H4 (cell line): ENCODE results near the gene RBMS2. TPM values are rescaled to one million over a fixed set of nuclear protein-coding genes. Genes with fewer than 3 reads are reported as not detected.
A peak's percentile ranks its signal among the peaks of the same experiment; 100 is the strongest.

Experiments
- DNase-seq: peaks from one replicate; pipeline ENCODE4 v3.0.0-alpha.2; 2015; ENCODE audit warnings: low spot score
- total RNA-seq: library from RNA; depleted of rRNA; stranded (reverse); fragments of >200 nt; shearing (Covaris generic); gene quantifications from 2 replicates; pipeline ENCODE4 v1.2.3, GENCODE V29; 2014

The RBMS2 gene
- total RNA-seq, 1 experiment from 2014 or later, result 11.6 TPM

DNA sequence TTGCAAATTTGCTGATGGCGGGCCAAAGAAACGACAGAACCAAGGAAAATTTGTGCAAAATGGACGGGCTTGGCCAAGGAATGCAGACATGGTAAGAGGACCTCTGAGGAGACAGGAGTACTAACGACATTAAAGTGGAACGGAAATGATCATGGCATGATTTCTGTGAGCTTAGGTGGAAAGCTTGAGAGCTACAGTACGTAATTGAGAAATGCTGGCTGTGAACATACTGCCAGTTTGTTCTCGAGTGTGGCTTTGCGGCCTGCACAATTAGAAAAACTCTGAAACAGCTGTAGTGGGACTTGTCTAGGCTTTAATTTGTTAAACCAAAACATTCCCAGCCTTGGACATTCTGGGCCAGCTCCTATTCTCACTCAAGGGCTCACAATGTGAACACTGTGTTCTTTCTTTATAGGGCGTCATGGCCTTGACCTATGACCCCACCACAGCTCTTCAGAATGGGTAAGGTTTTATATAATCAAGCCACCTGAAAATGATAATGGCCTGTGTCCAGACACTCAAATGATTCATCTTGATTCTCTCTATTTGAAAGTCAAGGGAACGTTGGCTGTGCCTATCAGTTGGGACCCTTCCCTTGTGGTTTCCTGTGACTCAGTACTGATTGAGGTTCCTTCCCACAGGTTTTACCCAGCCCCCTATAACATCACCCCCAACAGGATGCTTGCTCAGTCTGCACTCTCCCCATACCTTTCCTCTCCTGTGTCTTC is 60.0 kb downstream of the RBMS2 start:
- no peak for DNase-seq

DNA sequence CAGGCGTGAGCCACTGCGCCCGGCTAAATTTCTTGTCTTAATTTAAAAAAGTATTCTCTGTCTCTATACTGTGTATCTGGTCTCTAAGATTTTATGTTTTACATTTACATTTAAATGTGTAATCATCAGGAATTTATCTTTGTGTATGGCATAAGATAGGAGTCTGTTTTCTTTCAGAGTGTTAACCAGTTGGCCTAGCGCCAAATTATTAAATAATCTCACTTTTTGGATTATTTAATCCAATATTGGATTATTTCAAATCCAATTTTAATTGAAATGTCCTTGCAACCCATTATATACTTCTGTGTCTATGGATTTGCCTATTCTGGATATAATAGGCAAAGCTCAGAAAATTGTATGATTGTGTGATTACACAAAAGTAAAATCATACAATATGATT is 63.5 kb downstream of the RBMS2 start:
- no peak for DNase-seq

DNA sequence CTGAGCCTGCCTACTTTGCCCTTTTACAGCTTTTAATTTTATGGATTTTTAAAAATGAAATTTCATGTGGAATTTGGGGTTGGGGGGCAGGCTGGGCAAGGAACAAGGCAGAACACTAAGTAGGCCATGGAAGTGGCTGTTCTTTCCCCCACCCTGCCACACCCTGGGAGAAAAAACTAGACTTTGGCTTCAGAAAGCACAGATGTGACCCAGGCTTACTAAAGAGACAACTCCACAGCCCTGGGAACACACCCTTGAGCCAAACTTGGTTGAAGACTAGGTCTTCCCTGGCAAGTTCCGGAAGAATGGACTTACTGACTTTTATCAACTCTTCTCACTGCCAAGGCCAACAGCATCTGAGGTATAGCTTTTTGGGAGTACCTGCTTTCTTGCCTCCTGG is 68.2 kb downstream of the RBMS2 start:
- no peak for DNase-seq

DNA sequence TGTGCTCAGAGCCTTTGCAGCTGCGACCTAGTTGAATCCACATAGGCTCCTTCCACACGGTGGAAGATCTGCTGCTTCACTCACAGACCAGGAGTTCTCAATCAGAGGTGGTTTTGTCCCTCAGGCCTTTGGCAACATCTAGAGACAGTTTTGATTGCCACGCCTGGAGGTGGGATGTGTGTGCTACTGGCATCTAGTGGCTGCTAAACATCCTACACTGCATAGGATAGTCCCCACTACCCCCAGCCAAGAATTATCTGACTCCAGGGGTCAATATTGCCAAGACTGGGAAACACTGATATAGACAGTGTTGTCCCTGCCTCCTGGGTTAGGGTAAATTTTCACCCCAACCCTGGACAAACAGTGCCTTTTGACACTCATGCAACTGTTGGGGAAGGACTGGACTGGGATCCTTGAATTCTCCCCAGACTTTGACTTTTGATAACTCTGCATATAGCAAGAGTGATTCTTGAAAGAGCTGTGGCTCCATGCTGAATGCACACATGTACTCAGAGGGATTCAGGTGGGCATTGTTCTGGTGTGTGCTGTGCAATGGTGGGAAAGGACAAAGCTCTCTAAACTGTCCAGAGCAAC is 68.7 kb downstream of the RBMS2 start:
- no peak for DNase-seq

DNA sequence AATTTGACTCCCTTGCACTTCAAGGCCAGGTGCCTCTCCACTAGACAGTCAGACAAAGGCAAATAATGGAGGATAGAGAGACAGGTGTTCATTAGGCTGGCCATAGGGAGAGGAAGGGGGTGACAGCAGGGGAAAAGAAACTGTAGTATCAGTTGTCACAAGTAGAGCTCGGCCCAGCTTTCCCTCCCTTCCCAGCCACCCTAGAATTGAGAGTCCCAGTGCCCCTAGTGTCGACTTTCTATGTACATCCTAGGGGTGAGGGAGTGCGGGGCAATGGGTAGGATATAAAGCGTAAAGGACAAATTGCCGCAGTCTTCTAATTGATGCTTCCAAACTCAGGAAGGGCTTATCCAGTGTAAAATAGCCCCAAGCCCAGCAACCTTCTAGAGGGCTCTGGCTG is 69.5 kb downstream of the RBMS2 start:
- no peak for DNase-seq

DNA sequence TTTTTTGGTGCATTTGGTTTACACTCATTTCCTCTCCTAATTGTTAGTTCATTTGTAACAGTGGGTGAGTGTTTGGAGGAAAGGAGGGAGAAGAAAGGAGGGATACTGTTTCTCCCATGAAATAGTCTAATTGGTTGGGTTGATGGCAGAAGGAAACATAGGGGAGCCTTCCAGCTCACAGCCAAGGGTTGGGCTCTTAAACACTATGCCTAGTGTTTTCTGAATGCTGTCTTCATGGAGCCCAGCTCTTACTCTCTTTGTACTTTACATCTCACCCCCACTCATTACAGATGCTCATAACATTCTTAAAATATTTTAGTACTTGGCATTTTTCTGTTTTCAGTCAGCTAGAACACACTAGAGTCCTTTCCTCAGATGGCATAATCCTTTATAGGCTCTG is 70.3 kb downstream of the RBMS2 start:
- no peak for DNase-seq

DNA sequence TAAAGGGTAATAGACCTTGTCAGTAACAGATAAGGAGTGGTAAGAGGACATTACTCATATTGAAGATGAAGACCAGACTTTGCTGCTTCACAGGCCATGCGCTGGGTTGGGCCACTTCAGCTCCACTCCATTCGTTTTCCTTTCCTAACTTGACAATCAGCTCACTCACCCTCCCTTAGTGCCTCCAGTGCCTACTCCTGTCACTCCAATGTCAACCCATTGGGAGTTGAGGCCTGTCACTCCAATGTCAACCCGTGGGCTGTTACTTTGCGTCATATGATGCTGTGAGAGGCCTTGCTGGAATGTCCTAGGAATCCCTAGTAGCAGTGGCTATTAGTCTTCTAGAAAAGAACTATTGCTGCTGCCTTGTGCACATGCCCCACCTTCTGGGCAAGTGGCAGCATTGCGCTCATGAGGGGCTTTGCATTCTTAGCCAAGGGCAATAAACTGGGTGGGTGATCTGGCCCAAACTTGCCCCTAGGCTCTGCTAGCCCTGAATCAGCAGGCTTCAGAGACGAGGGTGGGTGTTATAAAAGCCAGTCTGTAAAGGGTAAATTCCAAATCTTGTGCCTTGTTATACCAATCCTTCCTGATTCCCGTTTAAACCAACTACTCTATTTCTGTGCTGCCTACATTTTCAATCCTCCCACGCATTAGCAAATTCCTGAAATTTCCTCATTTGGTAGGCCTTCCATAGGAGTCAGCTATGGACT is 72.4 kb downstream of the RBMS2 start:
- DNase-seq, result peak; percentile 46

DNA sequence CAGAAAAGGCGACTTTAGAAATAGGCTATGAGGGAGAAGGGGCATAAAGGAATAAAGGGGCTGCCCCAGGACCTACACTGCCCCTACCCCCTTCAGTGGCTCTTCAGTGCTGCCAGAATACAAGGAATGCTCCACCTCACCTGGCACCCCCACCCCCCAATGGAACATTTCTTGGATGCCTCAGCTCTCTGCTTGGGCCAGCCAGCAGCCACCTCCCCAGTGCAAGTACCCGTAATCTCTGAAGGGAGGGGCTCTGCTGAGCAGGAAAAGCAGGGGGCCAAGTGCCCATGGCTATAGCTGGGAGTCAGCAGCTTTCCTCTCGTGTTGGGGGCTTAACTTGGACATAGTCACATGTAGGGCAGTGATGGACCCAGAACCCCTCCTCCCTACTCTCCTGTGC is 75.2 kb downstream of the RBMS2 start:
- no peak for DNase-seq

DNA sequence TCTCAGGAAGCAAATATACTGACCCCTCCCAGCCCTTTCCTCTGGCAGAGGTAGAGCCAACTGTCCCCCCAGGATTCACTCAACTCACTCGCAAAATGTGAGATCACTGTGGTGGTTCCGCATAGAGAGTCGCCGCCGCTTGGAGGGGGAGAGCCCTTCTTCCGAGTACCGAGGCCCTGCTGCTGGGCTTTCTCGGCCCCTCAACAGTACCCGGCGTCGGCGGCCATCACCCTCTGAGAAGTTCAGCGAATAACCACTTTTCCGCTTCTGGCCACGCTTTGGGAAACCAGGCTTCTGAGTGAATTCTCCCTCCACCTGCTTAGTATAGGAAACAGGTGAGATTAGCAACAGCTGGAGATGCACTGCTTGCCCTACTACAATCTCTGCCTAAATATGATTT is 77.4 kb downstream of the RBMS2 start:
- DNase-seq, result no peak

DNA sequence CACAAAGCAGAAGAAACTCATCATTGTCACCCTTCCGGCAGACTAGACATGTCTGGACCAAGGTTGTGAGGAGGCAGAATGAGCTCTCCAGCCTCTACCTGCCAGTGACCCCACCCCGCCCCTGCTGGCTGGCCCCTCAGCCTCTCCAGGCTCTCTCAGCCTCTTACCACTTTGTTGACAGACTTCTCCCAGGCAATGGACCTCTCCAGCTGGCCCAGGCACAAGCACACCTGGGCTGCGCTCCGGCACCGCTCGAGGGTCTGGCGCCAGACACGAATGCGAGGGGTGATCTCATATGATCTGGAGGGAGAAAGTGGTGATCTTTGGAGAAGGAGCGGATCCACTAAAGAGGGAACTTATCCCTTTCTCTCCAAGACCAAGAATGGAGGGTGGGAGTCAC is 78.2 kb downstream of the RBMS2 start:
- no peak for DNase-seq

DNA sequence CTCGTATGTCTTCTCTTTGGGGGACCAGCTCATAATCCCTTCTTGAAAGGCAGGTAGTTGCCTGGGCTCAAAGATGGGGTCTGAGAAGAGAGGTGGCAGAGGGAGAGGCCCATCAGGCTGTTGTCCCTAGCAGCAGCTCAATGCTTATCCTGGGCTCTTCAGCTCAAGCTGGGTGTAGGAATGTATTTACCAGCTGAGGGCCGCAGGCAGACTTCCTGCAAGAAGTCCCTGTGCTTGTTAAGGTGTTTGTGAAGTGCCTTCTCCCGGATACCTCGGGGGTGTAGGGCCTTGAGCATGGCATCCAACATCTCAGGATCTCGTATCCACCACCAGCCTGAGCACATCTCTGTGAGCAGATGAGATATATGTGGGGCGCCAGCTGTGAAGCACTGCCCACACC is 79.1 kb downstream of the RBMS2 start:
- no peak for DNase-seq

DNA sequence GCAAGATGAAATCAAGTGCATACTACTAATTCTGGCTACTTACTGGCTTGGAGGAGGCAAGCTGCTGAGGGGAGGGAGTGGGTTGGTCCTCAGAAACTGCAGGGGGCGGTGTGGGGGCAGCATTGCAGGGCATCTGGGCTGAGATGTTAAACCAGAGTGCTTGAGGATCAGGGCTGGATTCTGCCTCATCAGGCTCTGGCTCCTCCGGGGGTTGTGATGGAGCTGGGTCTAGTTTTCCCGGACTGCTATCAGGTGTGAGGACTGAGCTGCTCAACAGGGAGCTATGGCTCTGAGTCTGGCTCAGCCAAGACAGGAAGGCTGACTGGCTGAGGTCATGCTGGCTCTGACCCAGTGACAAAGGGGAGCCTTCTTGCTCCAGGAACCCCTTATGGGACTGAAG is 79.9 kb downstream of the RBMS2 start:
- DNase-seq, result no peak

DNA sequence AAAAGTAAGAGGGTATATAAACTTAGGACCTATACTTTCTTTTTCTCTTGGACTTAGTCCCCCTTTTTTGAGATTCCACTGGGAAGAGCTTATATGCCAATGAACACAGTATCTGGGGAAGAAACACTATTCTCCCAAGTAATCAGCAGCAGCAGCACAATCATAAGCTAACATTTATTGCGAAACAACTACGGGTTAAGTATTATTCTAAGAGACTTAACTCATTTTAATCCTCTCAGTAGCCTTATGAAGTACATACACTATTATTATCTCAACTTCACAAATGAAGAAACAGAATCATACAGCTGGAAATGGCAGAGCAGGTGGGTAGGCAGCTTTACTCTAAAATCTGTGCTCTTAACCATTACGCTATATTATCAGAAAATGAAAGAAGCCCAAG is 80.6 kb downstream of the RBMS2 start:
- DNase-seq, result no peak

DNA sequence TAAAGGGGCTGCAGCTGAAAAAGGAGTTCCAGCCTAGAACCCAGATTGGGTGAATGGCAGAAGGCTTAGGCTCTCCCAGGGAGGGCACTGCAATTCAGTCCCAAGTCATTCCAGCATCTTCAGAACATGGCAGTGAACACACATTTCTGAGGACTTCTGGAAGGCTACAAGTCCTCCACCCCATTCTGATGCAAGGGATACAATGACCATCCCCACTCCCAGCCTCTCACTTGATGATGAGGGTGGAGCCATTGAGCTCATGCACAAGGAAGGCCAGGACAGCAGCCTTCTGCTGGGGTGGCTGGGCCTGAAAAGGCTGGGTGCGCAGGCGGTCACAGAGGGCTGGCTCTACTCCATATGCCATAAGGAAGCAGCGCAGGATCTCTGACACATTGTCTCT is 82.7 kb downstream of the RBMS2 start:
- no peak for DNase-seq

DNA sequence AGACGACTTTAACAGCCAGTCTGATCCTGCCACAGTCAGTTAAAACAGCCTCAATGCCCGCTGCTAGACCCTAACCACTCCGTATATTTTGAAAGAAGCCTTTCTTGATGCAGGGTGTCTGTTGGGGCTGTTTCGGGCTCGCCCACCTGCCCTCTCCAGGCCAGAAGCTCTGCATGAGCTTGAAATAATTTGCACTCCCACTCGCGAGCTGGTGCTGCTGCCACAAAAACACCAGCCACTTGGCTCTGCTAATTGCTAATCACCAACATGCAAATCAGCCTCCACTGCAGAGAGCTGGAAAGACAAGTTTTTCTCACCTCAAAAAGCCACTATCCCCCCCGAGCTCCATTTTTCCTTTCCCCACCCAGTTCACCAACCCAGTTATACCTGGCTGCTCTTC is 93.0 kb downstream of the RBMS2 start:
- DNase-seq, result no peak

DNA sequence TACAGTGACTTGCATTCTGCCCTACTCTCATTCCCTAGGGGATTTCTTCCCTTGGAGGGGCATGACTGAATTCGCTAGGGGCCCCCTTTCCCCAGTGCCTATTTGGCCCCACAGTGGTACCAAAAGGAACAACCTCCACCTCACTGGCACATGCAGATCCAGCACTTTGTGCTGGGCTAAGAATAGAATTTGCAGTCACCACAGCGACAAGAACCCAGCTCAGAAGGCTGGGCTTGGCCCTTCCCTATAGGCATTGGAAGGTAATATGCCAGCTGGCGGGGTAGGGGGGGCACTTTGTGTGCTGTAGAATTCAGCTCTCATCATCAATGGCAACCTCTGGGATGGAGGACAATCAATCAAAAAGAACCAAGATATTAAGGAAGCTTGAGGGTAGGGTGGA is 94.6 kb downstream of the RBMS2 start:
- no peak for DNase-seq

DNA sequence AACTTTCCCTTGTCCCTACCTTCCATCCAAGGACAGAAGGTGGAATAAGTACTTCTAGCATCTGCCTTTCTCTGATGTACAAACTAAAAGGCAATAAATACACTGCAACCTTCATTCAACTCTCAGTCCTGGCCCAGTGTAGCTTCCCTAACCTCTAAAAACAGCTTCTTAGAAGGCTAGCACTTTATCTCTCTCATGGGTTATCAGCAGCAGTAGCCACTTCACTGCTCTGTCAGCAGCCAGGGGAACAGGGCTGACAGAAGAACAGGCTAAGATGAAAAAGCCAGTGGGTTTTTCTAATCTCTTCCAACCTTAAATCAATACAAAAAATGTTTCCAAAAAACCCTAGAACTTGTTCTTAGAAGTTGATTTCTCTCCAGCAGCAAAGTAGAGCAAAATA is 95.3 kb downstream of the RBMS2 start:
- DNase-seq, result no peak

DNA sequence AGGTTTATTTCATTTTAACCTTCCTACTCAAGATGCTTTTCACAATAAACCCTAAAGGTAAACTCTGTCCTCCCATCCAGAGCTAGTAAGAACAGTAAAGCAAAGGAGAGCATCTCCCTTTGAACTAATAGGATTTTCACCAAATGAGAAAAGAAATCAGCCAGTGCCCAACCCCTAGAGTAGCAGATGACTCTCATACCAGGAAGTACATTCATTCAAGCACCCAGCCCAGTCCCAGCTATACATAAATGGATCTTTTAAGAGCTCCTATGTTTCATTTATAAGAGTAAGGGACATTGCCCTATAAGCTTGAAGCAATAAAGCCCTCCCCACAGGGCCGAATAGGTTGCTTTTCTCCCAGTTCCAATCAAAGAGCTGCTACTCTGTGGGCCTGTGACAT is 100.9 kb downstream of the RBMS2 start:
- DNase-seq, result no peak

DNA sequence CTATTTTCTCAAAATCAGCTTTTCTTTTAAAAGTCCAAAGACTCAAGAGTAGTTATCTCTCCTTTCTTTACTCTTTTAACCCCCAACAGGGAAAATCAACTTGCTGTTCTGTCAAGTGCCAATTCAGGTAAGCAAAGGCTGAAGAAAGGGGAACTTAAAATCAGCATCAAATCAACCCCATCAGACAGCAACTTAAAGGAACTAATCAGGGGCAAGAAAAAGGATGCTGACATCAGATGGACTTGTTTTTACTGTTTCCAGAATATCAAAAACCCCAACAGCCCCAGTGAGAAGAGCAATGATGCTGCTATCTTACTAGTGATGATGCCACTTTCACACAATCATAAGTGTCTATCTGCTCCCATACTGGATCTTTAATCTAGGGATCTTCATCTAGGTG is 105.1 kb downstream of the RBMS2 start:
- DNase-seq, result no peak

DNA sequence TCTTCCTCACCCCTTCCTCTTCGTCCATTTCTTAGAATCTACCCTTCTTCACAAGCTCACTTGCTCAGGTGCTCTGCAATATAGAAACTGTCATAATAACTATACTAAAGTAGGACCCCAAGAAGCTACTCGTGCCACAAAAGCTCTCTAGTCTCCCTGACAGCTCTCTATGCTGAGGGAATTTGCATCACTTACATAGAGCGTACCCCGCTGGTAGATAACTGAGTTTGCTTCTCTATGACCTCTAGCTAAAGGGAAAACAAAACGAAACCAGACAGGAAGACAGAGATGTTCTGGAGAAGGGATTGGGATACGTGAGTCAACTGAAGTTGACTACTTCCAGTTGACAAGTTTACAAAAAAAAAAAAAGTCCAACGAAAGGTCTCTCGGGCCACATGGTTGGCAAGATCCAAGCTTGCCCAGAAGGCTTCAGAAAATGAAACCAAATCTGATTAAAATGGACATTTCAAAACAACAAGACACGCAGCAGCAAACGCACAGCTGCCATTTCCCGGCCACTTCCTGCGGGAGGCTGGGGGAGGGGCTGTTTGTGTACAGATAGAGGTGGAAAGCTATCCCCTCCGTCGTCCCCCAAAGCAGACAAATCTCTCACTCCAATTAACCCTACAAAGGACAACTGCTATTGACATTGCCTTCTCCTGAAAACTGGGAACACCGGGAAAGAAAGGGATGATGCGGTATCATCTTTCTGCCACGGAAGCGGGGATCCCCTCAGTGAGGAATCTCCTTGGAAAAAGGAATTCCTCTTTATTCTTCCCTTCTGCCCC is 107.2 kb downstream of the RBMS2 start:
- peak; percentile 58 for DNase-seq

DNA sequence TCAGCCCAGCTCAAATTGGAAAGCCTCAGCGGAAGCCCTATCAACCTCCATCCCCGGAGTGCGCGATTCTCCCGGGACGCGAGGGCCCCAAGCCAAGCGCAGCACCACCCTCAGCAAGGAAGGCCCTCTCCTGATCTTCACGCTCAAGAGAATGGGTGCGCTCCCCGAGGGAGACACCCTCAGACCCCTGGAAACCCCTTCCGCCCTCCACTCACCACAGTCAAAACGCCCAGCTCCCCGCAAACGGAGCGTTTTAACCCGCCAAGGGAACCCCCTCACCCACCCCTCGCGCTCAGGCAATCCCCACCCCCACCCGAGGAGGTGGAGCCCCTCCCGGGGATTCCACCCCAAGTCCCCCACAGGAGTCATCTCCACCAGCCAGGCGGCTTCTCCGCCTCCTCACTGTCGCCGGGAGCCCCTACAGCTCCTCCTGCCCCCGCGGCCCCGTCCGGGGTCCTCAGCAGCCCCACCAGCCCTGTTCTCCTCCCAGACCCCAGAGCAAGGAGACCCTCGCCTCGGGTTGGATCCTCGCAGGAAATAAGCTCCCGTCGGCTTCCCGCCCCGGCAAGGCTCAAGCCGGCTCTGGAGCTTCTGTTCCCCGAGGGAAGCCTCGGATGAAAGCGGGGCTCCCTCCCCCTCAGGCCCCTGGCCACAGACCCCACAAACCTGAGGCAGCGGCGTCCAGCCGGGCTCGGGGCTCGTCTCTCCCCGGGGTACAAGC is 108.0 kb downstream of the RBMS2 start:
- no peak for DNase-seq

DNA sequence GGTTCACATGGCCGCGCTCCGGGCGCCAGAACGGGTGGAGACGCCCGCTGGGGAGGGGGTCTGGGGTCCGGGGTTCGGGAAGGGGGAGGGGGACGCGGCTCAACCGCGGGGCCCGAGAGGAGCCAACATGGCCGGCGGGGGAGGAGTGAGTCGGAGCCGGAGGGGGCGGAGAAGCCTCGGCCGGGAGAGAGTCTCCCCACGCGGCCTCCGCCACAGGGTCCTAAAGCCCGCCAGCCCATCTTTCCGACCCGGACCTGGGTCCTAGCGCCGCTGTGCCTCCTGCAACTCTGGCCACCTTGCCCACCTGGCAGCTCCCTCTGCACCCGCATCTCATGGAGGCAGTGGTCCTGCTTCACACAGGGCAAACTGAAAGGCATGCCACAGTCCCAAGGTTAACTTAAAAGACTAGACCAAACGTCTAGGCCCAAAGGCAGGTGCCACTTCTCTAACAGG is 108.6 kb downstream of the RBMS2 start, which contains the start of gene BAZ2A:
Gene BAZ2A (minus strand): TSS at position 147 of the 453 bp plus-strand sequence. CDS start 12,796 bp downstream, outside the sequence.
- peak; percentile 65 for DNase-seq
